HTR-8/SVneo (cell line): ENCODE data around the gene IL9R.
A peak's percentile ranks its signal among the peaks of the same experiment; 100 is the strongest.
"Not testable (repeated sequence)": the region's sequence is repeated elsewhere in the genome, so short reads cannot be mapped to it uniquely, and the experiment has no call there.

Source experiments
- DNase-seq: peaks from one replicate; pipeline ENCODE4 v3.0.0; 2011; ENCODE audit warnings: low spot score, mixed read lengths; ENCODE audit not compliant: insufficient read length
- FAIRE-seq: peaks from 2 replicates; lab custom pipeline; 2011; peaks lifted over from hg19 to GRCh38; lab: Jason Lieb, UNC

IL9R gene

GRCh38 chrX:155995321-155995875 lies 2.1 kb upstream of the IL9R start:
- no peak for FAIRE-seq
- no peak for DNase-seq

DNA sequence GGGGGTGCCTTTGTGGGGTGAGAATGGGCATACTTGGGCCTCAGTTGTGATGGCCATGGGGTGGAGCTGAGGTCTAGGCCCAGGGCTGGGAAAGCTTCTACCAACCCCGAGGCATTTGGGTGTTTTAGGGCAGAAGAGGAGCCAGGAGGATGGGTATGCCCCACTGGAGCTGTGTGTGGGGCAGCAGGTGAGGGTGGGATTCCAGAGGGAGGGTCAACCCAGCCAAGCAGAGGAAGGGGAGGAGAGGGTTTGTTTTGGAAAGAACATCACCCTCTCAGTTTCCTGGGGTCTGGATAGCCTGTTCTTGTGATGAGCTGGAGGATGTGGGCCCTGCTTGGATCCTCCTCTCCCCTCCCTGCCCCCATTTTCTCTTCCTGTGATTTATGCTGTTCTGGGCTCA lies 620 bp downstream of the IL9R start:
- FAIRE-seq (no peak), DNase-seq (no peak)

GRCh38 chrX:155998761-155999510 lies 1.4 kb downstream of the IL9R start:
- no peak for DNase-seq

DNA sequence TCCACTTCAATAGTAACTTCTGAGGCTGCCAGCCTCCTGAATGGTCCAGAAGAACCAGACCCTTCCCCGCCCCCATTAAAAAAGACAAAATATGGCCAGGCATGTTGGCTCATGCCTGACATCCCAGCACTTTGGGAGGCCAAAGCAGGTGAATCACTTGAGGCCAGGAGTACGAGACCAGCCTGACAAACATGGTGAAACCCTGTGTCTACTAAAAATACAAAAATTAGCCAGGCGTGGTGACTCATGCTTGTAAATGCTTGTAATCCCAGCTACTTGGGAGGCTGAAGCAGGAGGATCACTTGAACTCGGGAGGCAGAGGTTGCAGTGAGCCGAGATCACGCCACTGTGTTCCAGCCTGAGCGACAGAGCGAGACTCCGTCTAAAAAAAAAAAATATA lies 2.3 kb downstream of the IL9R start:
- FAIRE-seq, DNase-seq: not testable (repeated sequence)

More at GRCh38 chrX:155998761-155999510, 1.4 kb downstream of the IL9R start:
- no peak for FAIRE-seq

DNA sequence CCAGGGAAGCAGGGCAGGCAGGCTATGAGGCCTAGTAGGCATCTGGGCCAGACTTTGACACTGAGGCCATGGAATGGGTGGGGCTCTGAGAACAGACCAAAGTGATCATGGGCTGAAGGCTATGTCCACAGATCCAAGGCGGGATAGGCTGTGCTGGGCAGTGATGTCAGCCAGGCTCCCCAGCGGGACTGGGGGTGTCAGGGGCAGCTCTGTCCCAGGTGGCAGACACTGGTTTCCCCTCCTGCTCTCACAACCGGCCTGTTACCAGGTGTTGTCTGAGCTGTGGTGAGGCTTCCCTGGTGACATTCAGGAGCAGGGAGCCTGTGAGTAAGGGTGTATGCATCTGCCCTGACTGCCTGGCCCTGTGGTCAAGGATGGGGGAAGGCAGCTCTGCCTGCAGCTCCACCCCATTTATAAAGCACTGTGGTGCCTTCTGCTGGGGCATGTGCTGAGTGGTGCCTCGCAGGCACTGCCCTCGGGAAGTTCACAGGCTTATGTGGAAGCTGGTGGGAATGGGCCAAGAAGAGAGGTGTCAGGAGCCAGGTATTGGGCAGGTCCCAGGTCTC lies 2.9 kb downstream of the IL9R start:
- FAIRE-seq (peak; percentile 83), DNase-seq (no peak)

DNA sequence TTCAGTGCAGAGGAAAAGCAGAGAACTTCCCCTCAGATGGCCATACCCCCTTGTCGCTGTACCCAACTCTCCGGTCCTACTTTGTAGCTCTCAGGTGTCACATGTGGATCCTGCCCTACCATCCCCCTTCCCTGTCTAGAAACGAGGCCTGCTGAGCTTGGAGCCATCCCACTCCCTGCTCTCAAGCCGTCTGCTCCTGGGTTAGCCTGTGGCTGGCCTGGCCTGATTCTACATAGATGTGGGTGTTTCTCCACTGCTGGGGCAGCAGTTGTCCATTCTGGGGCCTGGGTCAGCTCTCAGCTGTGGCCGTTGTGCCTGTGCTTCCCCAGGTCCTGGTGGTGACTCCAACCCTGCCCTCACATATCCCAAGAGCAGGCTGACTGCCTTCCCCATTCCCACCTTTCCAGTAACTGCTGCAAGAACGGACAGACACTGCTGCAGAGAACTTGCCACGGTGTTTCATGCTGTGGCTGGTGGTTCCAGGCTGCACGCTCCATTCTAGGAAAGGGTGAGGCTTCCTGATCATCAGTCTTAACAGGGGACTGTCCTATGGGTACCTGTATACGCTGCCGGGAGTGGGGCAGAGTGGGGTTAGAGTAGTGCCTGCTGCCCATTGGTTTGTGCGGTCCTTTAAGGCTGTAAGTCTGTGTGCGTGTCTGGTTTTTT lies 3.6 kb downstream of the IL9R start:
- no peak for FAIRE-seq
- DNase-seq: no peak

- FAIRE-seq: no peak
- no peak for DNase-seq
Measured at GRCh38 chrX:156001667-156002021, 4.1 kb downstream of the IL9R start.

DNA sequence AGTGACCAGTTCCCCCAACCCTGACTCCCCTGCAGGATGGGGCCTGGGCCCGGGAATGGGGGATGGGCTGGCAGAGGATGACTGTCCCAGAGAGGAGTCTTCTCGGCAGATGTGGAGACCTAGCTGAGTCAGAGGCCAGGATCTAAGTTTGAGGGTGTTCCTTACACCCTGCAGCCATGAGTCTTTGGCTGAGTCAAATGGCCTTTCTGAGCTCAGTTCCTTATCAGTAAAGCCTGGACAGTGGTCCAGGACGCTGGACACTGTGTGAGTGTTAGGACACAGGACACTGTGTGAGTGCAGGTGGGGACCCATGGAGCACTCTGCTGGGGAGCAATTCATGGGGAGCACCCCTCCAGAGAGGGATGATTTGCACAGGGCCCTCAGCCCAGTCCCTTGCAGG lies 5.0 kb downstream of the IL9R start:
- no peak for FAIRE-seq
- no peak for DNase-seq

DNA sequence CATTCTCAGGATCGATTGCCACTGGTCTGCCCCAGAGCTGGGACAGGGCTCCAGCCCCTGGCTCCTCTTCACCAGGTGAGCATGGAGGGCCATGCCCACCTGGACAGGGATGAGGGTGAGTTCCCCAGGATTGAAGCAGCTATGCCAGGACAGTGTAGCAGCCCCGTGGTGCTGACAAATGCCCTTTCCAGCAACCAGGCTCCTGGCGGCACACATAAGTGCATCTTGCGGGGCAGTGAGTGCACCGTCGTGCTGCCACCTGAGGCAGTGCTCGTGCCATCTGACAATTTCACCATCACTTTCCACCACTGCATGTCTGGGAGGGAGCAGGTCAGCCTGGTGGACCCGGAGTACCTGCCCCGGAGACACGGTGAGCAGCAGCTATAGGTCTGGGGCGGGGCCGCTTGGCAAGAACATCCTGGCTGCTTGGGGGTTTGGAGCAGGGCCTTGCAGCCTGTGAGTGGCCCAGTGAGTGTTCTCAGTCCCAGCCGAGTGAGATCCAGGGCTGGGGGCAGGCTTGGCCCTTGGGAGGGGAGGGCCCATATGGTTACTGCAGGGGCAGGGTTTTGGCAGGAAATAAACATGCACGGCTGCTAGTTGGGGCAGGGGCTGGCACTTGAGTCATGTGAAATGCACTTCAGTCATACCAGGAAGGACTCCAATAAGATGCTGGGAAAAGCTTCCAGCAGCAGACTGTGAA lies 6.1 kb downstream of the IL9R start:
- DNase-seq (no peak), FAIRE-seq (peak; percentile 26)

DNA sequence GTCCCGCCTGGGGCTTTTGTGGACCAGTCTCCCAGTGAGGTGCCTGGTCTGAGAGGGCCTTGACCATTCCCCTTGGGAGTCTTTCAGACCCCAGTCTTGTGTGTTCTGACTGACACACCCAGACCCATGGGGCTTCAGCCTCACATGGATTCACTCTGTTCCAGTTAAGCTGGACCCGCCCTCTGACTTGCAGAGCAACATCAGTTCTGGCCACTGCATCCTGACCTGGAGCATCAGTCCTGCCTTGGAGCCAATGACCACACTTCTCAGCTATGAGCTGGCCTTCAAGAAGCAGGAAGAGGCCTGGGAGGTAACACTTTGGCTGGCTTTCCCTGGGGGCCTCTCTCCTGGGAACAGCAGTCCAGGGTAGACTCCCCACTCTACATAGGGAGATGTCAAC lies 6.8 kb downstream of the IL9R start:
- DNase-seq: no peak
- FAIRE-seq: no peak

- FAIRE-seq: peak; percentile 95
Measured at GRCh38 chrX:156004740-156005139, 7.2 kb downstream of the IL9R start.

GRCh38 chrX:156005144-156005543 lies 7.6 kb downstream of the IL9R start:
- FAIRE-seq: no peak
- no peak for DNase-seq

More at GRCh38 chrX:156004740-156005139, 7.2 kb downstream of the IL9R start:
- DNase-seq: no peak

DNA sequence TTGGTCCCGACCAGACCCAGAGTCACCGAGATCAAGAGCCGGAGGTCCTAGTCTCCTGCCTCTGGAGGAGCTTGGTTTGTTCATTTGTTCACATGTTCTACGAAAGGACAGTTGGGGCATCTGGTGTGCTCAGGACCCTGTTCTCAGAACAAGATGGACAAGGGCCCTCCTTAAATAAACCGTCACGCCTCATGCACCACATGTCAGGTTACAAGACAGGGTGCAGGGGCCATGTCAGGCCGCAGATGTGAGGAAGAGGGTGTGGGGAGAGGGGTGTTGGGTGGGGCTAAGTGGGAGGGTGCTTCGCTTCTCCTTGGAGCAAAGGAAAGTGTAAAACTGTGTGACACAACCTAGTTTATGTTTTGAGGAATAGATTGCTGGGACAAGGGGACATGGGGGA lies 9.0 kb downstream of the IL9R start:
- DNase-seq, FAIRE-seq: not testable (repeated sequence)

- DNase-seq, FAIRE-seq: not testable (repeated sequence)
Measured at GRCh38 chrX:156008379-156008778, 10.9 kb downstream of the IL9R start.

GRCh38 chrX:156008915-156009314 lies 11.4 kb downstream of the IL9R start:
- FAIRE-seq (peak; percentile 99), DNase-seq (no peak)

GRCh38 chrX:156009691-156010090 lies 12.2 kb downstream of the IL9R start:
- FAIRE-seq, DNase-seq: not testable (repeated sequence)

DNA sequence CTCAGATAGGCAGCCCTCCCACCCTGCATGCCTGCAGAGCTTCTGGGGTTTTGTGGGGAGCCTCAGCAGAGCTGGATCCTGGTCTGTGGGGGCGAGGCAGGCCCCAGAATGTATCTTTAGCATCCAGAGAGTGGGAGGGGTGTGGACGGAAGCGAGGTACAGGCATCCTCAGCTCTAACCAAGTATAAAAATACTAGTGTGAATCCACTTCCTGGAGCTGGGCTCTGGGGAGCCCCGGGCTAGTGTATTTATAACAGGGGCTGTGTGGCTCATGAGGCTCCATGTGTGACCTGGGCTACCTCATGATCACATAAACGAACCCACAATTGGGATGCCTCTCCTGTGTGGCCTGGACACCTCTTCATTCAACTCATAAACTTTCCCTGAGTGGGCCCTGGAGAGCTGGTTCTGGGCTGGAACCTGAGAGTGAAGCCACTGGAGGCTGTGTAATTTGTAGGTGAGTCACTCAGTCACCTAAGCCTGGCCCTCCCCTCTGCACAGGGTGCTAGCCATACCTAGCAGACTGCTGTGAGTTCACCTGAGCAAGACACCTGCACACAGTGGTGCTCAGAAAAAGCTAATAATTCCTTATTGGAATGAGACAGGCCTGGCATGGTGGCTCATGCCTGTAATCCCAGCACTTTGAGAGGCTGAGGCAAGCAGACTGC lies 15.9 kb downstream of the IL9R start:
- not testable (repeated sequence) for FAIRE-seq, DNase-seq

- FAIRE-seq, DNase-seq: not testable (repeated sequence)
Measured at GRCh38 chrX:156019846-156020245, 22.4 kb downstream of the IL9R start.

- not testable (repeated sequence) for DNase-seq, FAIRE-seq
Measured at GRCh38 chrX:156023002-156023401, 25.5 kb downstream of the IL9R start.
